K562 (cell line): ENCODE measurements around the gene ERC2. TPM values are rescaled to one million over a fixed set of nuclear protein-coding genes. Genes with fewer than 3 reads are reported as not detected.

Experiments
- ATAC-seq: fragments of 200-7000 bp; cut with Tn5 transposase; 3 replicates; pipeline ENCODE4 v1.9.1; 2020; ENCODE audit warnings: moderate library complexity
- BruUV-seq: library from RNA; stranded (reverse); fragments of 400-500 nt; replicated peaks from 2 replicates; lab custom pipeline; 2021; lab: Mats Ljungman, UMichigan
- CTCF ChIA-PET: fragments of 300-600 bp; formaldehyde crosslinking; extraction: SDS; loops from one replicate; lab custom pipeline; 2021; ENCODE audit warnings: low intra/inter-chr PET ratio; lab: Yijun Ruan, JAX
- POLR2A ChIA-PET: fragments of 300-600, 350-650 bp; sonication (Branson Sonifier 250); formaldehyde crosslinking; extraction: SDS; loops from one replicate; lab custom pipeline; 2021; ENCODE audit warnings: antibody characterized with exemption, inconsistent platforms; lab: Yijun Ruan, JAX
- DNase-seq, 4 experiments: peaks; one replicate each; pipeline versions ENCODE4 v3.0.0 to v3.0.0-alpha.2; 2011 to 2018; ENCODE audit warnings: low spot score in 3 of 4, mixed read lengths in 3 of 4; ENCODE audit errors: extremely low read depth in 1 of 4
- FAIRE-seq: peaks from 2 replicates; lab custom pipeline; 2011; peaks lifted over from hg19 to GRCh38; lab: Jason Lieb, UNC
- H2AFZ ChIP-seq: 2 replicates; pipeline ENCODE4 v1.6.0; 2011; ENCODE audit warnings: low read depth, low read length, control low read depth, inconsistent platforms
- H3K27ac ChIP-seq: fragments of 200-600 bp; 3 replicates; pipeline ENCODE4 v1.8.0; 2011; ENCODE audit warnings: low read depth, mild to moderate bottlenecking, control low read depth, inconsistent platforms, low read length, moderate library complexity, mixed read lengths; ENCODE audit errors: extremely low read depth
- H3K27me3 ChIP-seq, 2 experiments: fragments of 300-600 bp in 1 of 2; 2 replicates in 1 of 2; 3 replicates in 1 of 2; pipeline versions ENCODE4 v1.6.0 to v1.8.0; 2011; ENCODE audit warnings: inconsistent platforms in 2 of 2, low read length in 2 of 2, mild to moderate bottlenecking in 1 of 2, mixed read lengths in 1 of 2, moderate library complexity in 1 of 2; ENCODE audit not compliant: control insufficient read depth in 2 of 2, insufficient read depth in 2 of 2
- H3K36me3 ChIP-seq: fragments of 300-600 bp; 3 replicates; pipeline ENCODE4 v1.8.0; 2011; ENCODE audit warnings: mild to moderate bottlenecking, low read length, inconsistent platforms; ENCODE audit not compliant: control insufficient read depth, insufficient read depth
- H3K4me1 ChIP-seq, 2 experiments: fragments of 200-600 bp in 1 of 2; replicated peaks in 1 of 2; 2 replicates in 1 of 2; 3 replicates in 1 of 2; pipeline versions ENCODE4 v1.5.1 to v1.8.0; 2011; ENCODE audit warnings: inconsistent platforms in 2 of 2, low read length in 2 of 2, mild to moderate bottlenecking in 1 of 2, mixed read lengths in 1 of 2, moderate library complexity in 1 of 2; ENCODE audit not compliant: control insufficient read depth in 2 of 2, insufficient read depth in 2 of 2
- H3K4me2 ChIP-seq: 2 replicates; pipeline ENCODE4 v1.6.1; 2011; ENCODE audit warnings: low read length, control low read depth, inconsistent platforms, mixed read lengths; ENCODE audit not compliant: insufficient read depth
- H3K4me3 ChIP-seq: fragments of 200-600 bp; sonication (generic), shearing (Covaris generic); 2 replicates; pipeline ENCODE4 v1.5.1; 2016; ENCODE audit warnings: control low read depth, inconsistent platforms
- H3K79me2 ChIP-seq: fragments of 200-600 bp; 3 replicates; pipeline ENCODE4 v1.8.0; 2011; ENCODE audit warnings: low read length, inconsistent platforms; ENCODE audit not compliant: control insufficient read depth, insufficient read depth
- H3K9ac ChIP-seq, 2 experiments: 2 replicates each; pipeline versions ENCODE4 v1.6.0 to v1.6.1; 2011; ENCODE audit warnings: low read depth in 2 of 2, low read length in 2 of 2, control low read depth in 1 of 2, inconsistent platforms in 1 of 2, mild to moderate bottlenecking in 1 of 2, mixed read lengths in 1 of 2; ENCODE audit not compliant: insufficient read depth in 1 of 2
- H3K9me1 ChIP-seq: one replicate; pipeline ENCODE4 v1.6.0; 2011; ENCODE audit warnings: inconsistent platforms, mild to moderate bottlenecking, low read length, moderate library complexity; ENCODE audit not compliant: control insufficient read depth, insufficient read depth
- H3K9me3 ChIP-seq: replicated peaks from 2 replicates; pipeline ENCODE4 v1.5.1; 2011; ENCODE audit warnings: low read depth, low read length, inconsistent platforms; ENCODE audit not compliant: control insufficient read depth, insufficient read depth
- H4K20me1 ChIP-seq: replicated peaks from 2 replicates; pipeline ENCODE4 v1.6.1; 2011; ENCODE audit warnings: low read length, inconsistent platforms, mixed read lengths; ENCODE audit not compliant: control insufficient read depth, insufficient read depth
- ATF4 ChIP-seq: fragments of 450-650 bp; formaldehyde crosslinking; IDR thresholded peaks from 2 replicates; pipeline ENCODE4 v1.4.0; 2022; ENCODE audit warnings: mild to moderate bottlenecking, moderate library complexity
- BMI1 ChIP-seq: fragments of 150-350 bp; IDR thresholded peaks from 2 replicates; pipeline ENCODE4 v1.6.1; 2014; ENCODE audit warnings: low read length
- ETV5 ChIP-seq: sonication (generic); formaldehyde crosslinking; IDR thresholded peaks from 2 replicates; pipeline ENCODE4 v1.4.0; 2020; ENCODE audit warnings: low read depth, mild to moderate bottlenecking, missing genetic modification reagents
- FOXJ3 ChIP-seq: sonication (generic); formaldehyde crosslinking; IDR thresholded peaks from 2 replicates; pipeline ENCODE4 v1.4.0; 2020; ENCODE audit warnings: mild to moderate bottlenecking, missing genetic modification reagents
- HDAC1 ChIP-seq, 2 experiments: fragments of 450-650 bp; IDR thresholded peaks; 2 replicates each; pipeline ENCODE4 v1.6.1; 2016 to 2017; ENCODE audit warnings: inconsistent platforms in 1 of 2, mild to moderate bottlenecking in 1 of 2, moderate library complexity in 1 of 2
- NR2C1 ChIP-seq, 2 experiments: fragments of 450-650 bp; IDR thresholded peaks; 2 replicates each; pipeline ENCODE4 v1.6.1; 2017; ENCODE audit warnings: mild to moderate bottlenecking in 2 of 2, antibody characterized with exemption in 1 of 2, inconsistent platforms in 1 of 2, missing compliant biosample characterization in 1 of 2, missing genetic modification characterization in 1 of 2
- PHF21A ChIP-seq: fragments of 450-650 bp; IDR thresholded peaks from 2 replicates; pipeline ENCODE4 v1.6.1; 2017; ENCODE audit warnings: low read depth, borderline replicate concordance
- RBM39 ChIP-seq: fragments of 200-400 bp; formaldehyde crosslinking; optimal IDR thresholded peaks from 2 replicates; pipeline ENCODE3; 2018; ENCODE audit warnings: low read depth, low read length
- SMAD2 ChIP-seq: fragments of 150-350 bp; IDR thresholded peaks from 2 replicates; pipeline ENCODE4 v1.6.1; 2014; ENCODE audit warnings: low read depth, mild to moderate bottlenecking, low read length
- SMARCA5 ChIP-seq: fragments of 450-650 bp; IDR thresholded peaks from 2 replicates; pipeline ENCODE4 v1.6.1; 2016
- USF2 ChIP-seq: sonication (generic); formaldehyde crosslinking; IDR thresholded peaks from 2 replicates; pipeline ENCODE4 v1.5.0; 2020; ENCODE audit warnings: missing genetic modification reagents
- ZBTB12 ChIP-seq: fragments of 250-450 bp; sonication (Bioruptor Pico); IDR thresholded peaks from 2 replicates; pipeline ENCODE4 v1.4.0; 2020
- ZNF449 ChIP-seq: fragments of 250-450 bp; sonication (Bioruptor Pico); IDR thresholded peaks from 2 replicates; pipeline ENCODE4 v1.8.0; 2022; ENCODE audit warnings: moderate library complexity, mild to moderate bottlenecking, inconsistent platforms
- WGBS: fragments of 100-300 bp; shearing (Covaris generic); methylation state at CpG from one replicate; pipeline ENCODE4 v1.1.6; 2016; ENCODE audit warnings: low coverage, mixed read lengths; ENCODE audit not compliant: insufficient coverage; ENCODE audit errors: missing lambda C conversion rate; 5-methylcytosine and 5-hydroxymethylcytosine counted together
- in situ Hi-C: fragments of 300-500 bp; cut with MboI; formaldehyde crosslinking; loops from 4 replicates; pipeline ENCODE4 v1.15.0; 2018; ENCODE audit warnings: inconsistent platforms, mixed read lengths
- intact Hi-C: fragments of 100-400 bp; cut with micrococcal nuclease; formaldehyde crosslinking; loops from 2 replicates; pipeline ENCODE4 v1.14.2; 2022
- polyA plus RNA-seq, 8 experiments: library from polyadenylated mRNA; depleted of rRNA in 4 of 8; stranded (reverse) in 5 of 8; unstranded in 3 of 8; fragments of >200 nt; fragmentation: Nextera tagmentation in 2 of 8; fragmentation: Illumina TruSeq in 1 of 8; extraction: Ambion mirVana in 2 of 8; extraction: Trizol in 1 of 8; gene quantifications; 2 replicates each; pipeline versions ENCODE4 v1.2.1 to v1.2.3, GENCODE V29; 2011 to 2014; ENCODE audit warnings: inconsistent platforms in 1 of 8, missing spikeins in 1 of 8
- total RNA-seq, 7 experiments: library from RNA; depleted of rRNA in 6 of 7; stranded (reverse); fragments of >200 nt in 6 of 7; fragmentation: Illumina TruSeq in 2 of 7; extraction: Trizol in 2 of 7; gene quantifications; 2 replicates each; pipeline versions ENCODE4 v1.2.1 to v1.2.3, GENCODE V29; 2011 to 2021; ENCODE audit warnings: low replicate concordance in 1 of 7

Gene ERC2
- total and polyA plus RNA-seq, 9 of the 15 experiments (the other 6 are each of a cell fraction or from before 2014, with no cell fraction given) = 0.04 to 0.18 (median 0.07) TPM; not detected in 2

- Histone ChIP-seq H4K20me1 (no peaks in the 10 kb centered on the region), H3K79me2 (no peaks in the 10 kb centered on the region), H3K9me1 (no peaks in the 10 kb centered on the region), H3K36me3 (no peaks in the 10 kb centered on the region), H3K9ac (no peak overlapping the region), H3K4me3 (no peak overlapping the region), H3K4me1 (no peaks in the 10 kb centered on the region), H3K9me3 (no peaks in the 10 kb centered on the region), H3K27ac (no peak overlapping the region), H2AFZ (no peak overlapping the region), H3K4me2 (no peak overlapping the region), H3K27me3 (no peaks in the 10 kb centered on the region)
- POLR2A ChIA-PET = no interaction called here
- CTCF ChIA-PET = no interaction called here
- BruUV-seq = no TSS peak
- FAIRE-seq = no peak
- no peak for ATAC-seq
- intact Hi-C loops (no loop called here), in situ Hi-C loops (no loop called here)
- TF ChIP-seq BMI1 (no peak), HDAC1 (IDR thresholded peaks at IDR 0.05) (no peak), NR2C1 (IDR thresholded peaks at IDR 0.05) (no peak), NR2C1 (tag; IDR thresholded peaks at IDR 0.05) (no peak)
- WGBS = 0% methylated on average over 1 of the region's 1 CpG
- DNase-seq = no peak
Observed at GRCh38 chr3:55558316-55558715, 910.0 kb downstream of the ERC2 start.

GRCh38 chr3:55557549-55557948 lies 910.7 kb downstream of the ERC2 start:
- CTCF ChIA-PET = no interaction called here
- H3K4me2 ChIP-seq = no peak overlapping the region
- no peak for TF ChIP-seq ZBTB12 (CRISPR knock-in tag)
- TF ChIP-seq ATF4 = no peak
- TF ChIP-seq ETV5 (CRISPR knock-in tag) = no peak
- no peak for TF ChIP-seq SMAD2
- TF ChIP-seq USF2 = no peak
- no peak for TF ChIP-seq PHF21A
- TF ChIP-seq ZNF449 (CRISPR knock-in tag) = no peak
- TF ChIP-seq SMARCA5 = no peak
- TF ChIP-seq RBM39 = no peak
- no peak for TF ChIP-seq FOXJ3

More at GRCh38 chr3:55557549-55557948, 910.7 kb downstream of the ERC2 start:
- DNase-seq = no peak
- no peaks in the 10 kb centered on the region for H3K4me1 ChIP-seq
- BruUV-seq = no TSS peak
- H2AFZ ChIP-seq = no peak overlapping the region
- H3K9me1 ChIP-seq = no peaks in the 10 kb centered on the region
- no peaks in the 10 kb centered on the region for H3K79me2 ChIP-seq
- intact Hi-C loops = no loop called here
- no peaks in the 10 kb centered on the region for H3K27me3 ChIP-seq
- no peak overlapping the region for H3K9ac ChIP-seq
- H3K4me3 ChIP-seq = no peak overlapping the region
- no peaks in the 10 kb centered on the region for H3K36me3 ChIP-seq
- FAIRE-seq = no peak
- H3K9me3 ChIP-seq = no peaks in the 10 kb centered on the region
- WGBS = 0% methylated on average over 1 of the region's 1 CpG
- H4K20me1 ChIP-seq = no peaks in the 10 kb centered on the region
- in situ Hi-C loops = no loop called here
- POLR2A ChIA-PET = no interaction called here
- no peak for ATAC-seq
- no peak overlapping the region for H3K27ac ChIP-seq
